Loucy (cell line): ENCODE results near the gene GBX2.

Experiments
- H2AFZ ChIP-seq: fragments of 200-600 bp; sonication (generic); 2 replicates; pipeline ENCODE4 v1.6.0; 2016; ENCODE audit warnings: antibody characterized with exemption, mild to moderate bottlenecking, low read length, moderate library complexity
- H3F3A ChIP-seq: fragments of 200-600 bp; 2 replicates; pipeline ENCODE4 v1.6.0; 2016; ENCODE audit warnings: antibody characterized with exemption, low read depth, mild to moderate bottlenecking
- H3K27me3 ChIP-seq: fragments of 200-600 bp; sonication (generic); 2 replicates; pipeline ENCODE4 v1.6.1; 2014; ENCODE audit warnings: low read length, mild to moderate bottlenecking; ENCODE audit not compliant: insufficient read depth, poor library complexity, severe bottlenecking
- H3K36me3 ChIP-seq: fragments of 200-600 bp; sonication (generic); 2 replicates; pipeline ENCODE4 v1.6.1; 2016; ENCODE audit warnings: low read length; ENCODE audit not compliant: insufficient read depth
- H3K4me1 ChIP-seq: fragments of 200-600 bp; sonication (generic); 2 replicates; pipeline ENCODE4 v1.5.1; 2014; ENCODE audit warnings: low read length, mild to moderate bottlenecking; ENCODE audit not compliant: insufficient read depth, poor library complexity, severe bottlenecking
- H3K4me2 ChIP-seq: fragments of 200-600 bp; sonication (generic); 2 replicates; pipeline ENCODE4 v1.6.0; 2014; ENCODE audit warnings: antibody characterized with exemption, low read length, low read depth, mild to moderate bottlenecking; ENCODE audit not compliant: poor library complexity, severe bottlenecking
- H3K4me3 ChIP-seq: fragments of 200-600 bp; sonication (generic); 2 replicates; pipeline ENCODE4 v1.5.1; 2014; ENCODE audit warnings: low read length, mild to moderate bottlenecking, mixed read lengths; ENCODE audit not compliant: poor library complexity, severe bottlenecking
- H3K79me2 ChIP-seq: fragments of 200-600 bp; sonication (generic); 2 replicates; pipeline ENCODE4 v1.6.1; 2014; ENCODE audit warnings: low read length; ENCODE audit not compliant: insufficient read depth
- H3K9ac ChIP-seq: fragments of 200-600 bp; sonication (generic); 2 replicates; pipeline ENCODE4 v1.6.0; 2014; ENCODE audit warnings: mild to moderate bottlenecking, low read depth, low read length, moderate library complexity; ENCODE audit not compliant: poor library complexity, severe bottlenecking
- H3K9me2 ChIP-seq: fragments of 200-600 bp; sonication (generic); replicated peaks from 2 replicates; pipeline ENCODE4 v1.6.1; 2016; ENCODE audit warnings: low read depth, low read length, mixed read lengths
- H3K9me3 ChIP-seq: fragments of 200-600 bp; sonication (generic); 2 replicates; pipeline ENCODE4 v1.6.1; 2014; ENCODE audit warnings: mild to moderate bottlenecking, antibody characterized with exemption, low read length, low read depth; ENCODE audit not compliant: insufficient read depth
- H4K20me1 ChIP-seq: fragments of 200-600 bp; sonication (generic); 2 replicates; pipeline ENCODE4 v1.6.0; 2014; ENCODE audit warnings: antibody characterized with exemption, low read length, mild to moderate bottlenecking; ENCODE audit not compliant: insufficient read depth, poor library complexity, severe bottlenecking
- EZH2phosphoT487 ChIP-seq: fragments of 200-600 bp; IDR thresholded peaks from 2 replicates; pipeline ENCODE4 v1.6.1; 2018; ENCODE audit warnings: antibody characterized with exemption, mild to moderate bottlenecking, moderate library complexity, borderline replicate concordance
- TF ChIP-seq, protein P1 (sequence below): fragments of 200-600 bp; sonication (generic); conservative IDR thresholded peaks from 2 replicates; pipeline ENCODE4 v1.5.1; 2014; ENCODE audit warnings: mild to moderate bottlenecking, antibody characterized with exemption, low read length

The GBX2 gene

DNA sequence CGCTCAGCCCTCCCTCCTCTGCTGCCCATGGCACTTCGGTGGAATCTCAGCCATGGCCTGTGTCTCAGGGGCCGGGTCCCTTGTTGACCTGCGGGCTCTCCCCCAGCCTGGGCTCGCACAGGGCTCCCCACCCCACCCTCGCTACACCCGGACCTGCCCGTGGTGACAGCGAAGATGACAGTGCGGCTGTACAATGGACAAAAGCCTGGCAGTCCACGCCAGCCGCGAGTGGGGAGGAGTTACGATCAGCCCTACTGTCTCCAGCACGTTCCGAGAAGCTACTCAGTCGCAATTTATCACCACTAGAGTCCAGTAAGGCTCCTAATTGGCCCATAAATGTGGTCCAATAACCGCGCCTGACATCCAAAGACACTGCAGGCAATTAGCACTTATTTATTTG is 31.6 kb downstream of the GBX2 start:
- Histone ChIP-seq H3K9me2 (no peaks in the 10 kb centered on the region), H3K9ac (no peak overlapping the region), H4K20me1 (no peaks in the 10 kb centered on the region)

DNA sequence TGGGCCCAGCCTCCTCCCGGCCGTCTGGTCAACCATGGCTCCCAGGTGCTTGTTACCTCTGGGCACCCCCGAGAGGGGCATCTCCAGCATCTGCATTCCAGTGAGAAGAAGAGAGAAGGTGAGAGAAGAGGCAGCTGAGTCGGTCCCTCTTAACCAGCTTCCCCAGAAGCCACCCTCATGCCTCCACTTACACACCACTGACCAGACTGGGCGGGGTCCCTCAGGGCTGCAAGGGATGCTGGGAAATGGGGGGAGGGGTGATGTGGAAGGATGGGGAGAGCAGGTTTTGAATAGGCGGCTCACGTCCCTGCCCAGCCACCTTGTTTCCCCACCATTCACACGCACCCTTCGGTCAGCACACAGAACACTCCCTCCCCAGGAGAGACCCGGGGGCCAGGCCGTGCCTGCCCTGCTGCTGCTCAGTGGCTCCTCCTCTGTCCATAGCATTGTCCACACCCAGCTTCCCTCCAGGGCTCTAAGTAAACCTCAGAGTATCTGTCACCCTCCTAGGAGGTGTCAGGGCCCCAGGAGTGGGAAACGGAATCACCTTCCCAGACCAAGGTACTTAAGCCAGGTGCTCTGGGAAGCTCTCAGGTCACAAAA is 34.7 kb downstream of the GBX2 start:
- H3F3A ChIP-seq = no peaks in the 10 kb centered on the region
- no peak overlapping the region for H2AFZ ChIP-seq
- H3K79me2 ChIP-seq = no peaks in the 10 kb centered on the region
- H4K20me1 ChIP-seq = no peaks in the 10 kb centered on the region
- H3K27me3 ChIP-seq = no peaks in the 10 kb centered on the region
- H3K36me3 ChIP-seq = no peaks in the 10 kb centered on the region
- H3K9me3 ChIP-seq = no peaks in the 10 kb centered on the region
- H3K9me2 ChIP-seq = no peaks in the 10 kb centered on the region
- TF ChIP-seq, protein P1, sequence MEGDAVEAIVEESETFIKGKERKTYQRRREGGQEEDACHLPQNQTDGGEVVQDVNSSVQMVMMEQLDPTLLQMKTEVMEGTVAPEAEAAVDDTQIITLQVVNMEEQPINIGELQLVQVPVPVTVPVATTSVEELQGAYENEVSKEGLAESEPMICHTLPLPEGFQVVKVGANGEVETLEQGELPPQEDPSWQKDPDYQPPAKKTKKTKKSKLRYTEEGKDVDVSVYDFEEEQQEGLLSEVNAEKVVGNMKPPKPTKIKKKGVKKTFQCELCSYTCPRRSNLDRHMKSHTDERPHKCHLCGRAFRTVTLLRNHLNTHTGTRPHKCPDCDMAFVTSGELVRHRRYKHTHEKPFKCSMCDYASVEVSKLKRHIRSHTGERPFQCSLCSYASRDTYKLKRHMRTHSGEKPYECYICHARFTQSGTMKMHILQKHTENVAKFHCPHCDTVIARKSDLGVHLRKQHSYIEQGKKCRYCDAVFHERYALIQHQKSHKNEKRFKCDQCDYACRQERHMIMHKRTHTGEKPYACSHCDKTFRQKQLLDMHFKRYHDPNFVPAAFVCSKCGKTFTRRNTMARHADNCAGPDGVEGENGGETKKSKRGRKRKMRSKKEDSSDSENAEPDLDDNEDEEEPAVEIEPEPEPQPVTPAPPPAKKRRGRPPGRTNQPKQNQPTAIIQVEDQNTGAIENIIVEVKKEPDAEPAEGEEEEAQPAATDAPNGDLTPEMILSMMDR = no peak
- TF ChIP-seq EZH2phosphoT487 = no peak
- no peaks in the 10 kb centered on the region for H3K4me1 ChIP-seq
- no peak overlapping the region for H3K9ac ChIP-seq
- no peak overlapping the region for H3K4me2 ChIP-seq
- no peak overlapping the region for H3K4me3 ChIP-seq

More for the DNA sequence above, 31.6 kb downstream of the GBX2 start:
- TF ChIP-seq, protein P1 = no peak
- no peak for TF ChIP-seq EZH2phosphoT487
- H3K79me2 ChIP-seq = no peaks in the 10 kb centered on the region
- no peak overlapping the region for H2AFZ ChIP-seq
- H3K4me2 ChIP-seq = no peak overlapping the region
- H3K27me3 ChIP-seq = no peaks in the 10 kb centered on the region
- H3K9me3 ChIP-seq = no peaks in the 10 kb centered on the region
- H3K4me1 ChIP-seq = no peaks in the 10 kb centered on the region
- no peaks in the 10 kb centered on the region for H3K36me3 ChIP-seq
- no peak overlapping the region for H3K4me3 ChIP-seq
- no peaks in the 10 kb centered on the region for H3F3A ChIP-seq

DNA sequence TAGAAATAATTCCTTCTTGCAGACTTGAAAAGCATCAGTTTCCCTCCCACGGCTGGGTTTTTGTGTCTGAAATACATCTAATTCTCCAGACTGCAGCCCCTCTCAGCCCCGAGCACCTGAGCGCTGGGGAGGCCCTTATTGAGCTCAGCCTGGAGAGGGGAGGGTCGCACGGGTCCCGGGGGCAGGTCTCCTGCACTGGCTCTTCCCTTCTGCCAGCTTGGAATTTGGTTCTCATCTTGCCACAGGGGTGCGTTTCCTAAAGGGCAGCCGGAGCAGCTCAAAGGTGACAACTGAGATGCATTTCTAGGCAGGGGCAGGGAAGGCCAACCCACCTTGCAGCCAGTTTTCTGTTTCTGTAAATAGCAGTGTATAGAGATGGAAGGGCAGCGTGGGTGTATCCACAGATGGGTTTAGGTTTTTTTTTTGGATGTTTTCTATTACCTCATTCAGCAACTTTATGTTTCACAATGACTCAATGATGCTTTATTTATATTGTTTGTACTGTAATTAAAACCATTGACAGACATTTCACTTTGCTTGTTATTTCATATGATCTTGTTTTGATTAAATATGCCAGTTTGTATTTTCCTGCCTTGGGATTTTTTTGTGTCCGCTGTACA is 37.0 kb downstream of the GBX2 start:
- no peak overlapping the region for H3K4me3 ChIP-seq
- H3K4me2 ChIP-seq = no peak overlapping the region
- H2AFZ ChIP-seq = no peak overlapping the region
- no peak overlapping the region for H3K9ac ChIP-seq
- no peaks in the 10 kb centered on the region for H3K4me1 ChIP-seq
- no peaks in the 10 kb centered on the region for H3K79me2 ChIP-seq
- H3K9me3 ChIP-seq = no peaks in the 10 kb centered on the region
- no peaks in the 10 kb centered on the region for H4K20me1 ChIP-seq
- no peaks in the 10 kb centered on the region for H3K36me3 ChIP-seq
- TF ChIP-seq, protein P1 = no peak
- no peaks in the 10 kb centered on the region for H3K9me2 ChIP-seq
- no peaks in the 10 kb centered on the region for H3F3A ChIP-seq
- no peaks in the 10 kb centered on the region for H3K27me3 ChIP-seq
